CD4-positive, alpha-beta memory T cell (primary cell): ENCODE measurements around the gene LAMC3. TPM values are rescaled to one million over a fixed set of nuclear protein-coding genes. Genes with fewer than 3 reads are reported as not detected.

Experiments
- CTCF ChIA-PET: fragments of 350-600 bp; sonication (Branson Sonifier 250); formaldehyde crosslinking; loops from one replicate; lab custom pipeline; 2021; ENCODE audit warnings: inconsistent platforms; ENCODE audit not compliant: partially characterized antibody; lab: Charles Lee
- POLR2A ChIA-PET: fragments of 350-600 bp; sonication (Branson Sonifier 250); formaldehyde crosslinking; loops from one replicate; lab custom pipeline; 2021; ENCODE audit not compliant: partially characterized antibody; lab: Charles Lee
- DNase-seq, 5 donors: peaks; one replicate each; pipeline versions ENCODE4 v3.0.0 to v3.0.0-alpha.2; 2020 to 2022; ENCODE audit warnings: mixed read lengths in 1 of 5
- H3K27ac ChIP-seq: one replicate; pipeline ENCODE4 v1.7.0; 2013; ENCODE audit warnings: low read depth, low read length
- H3K27me3 ChIP-seq: 2 replicates; pipeline ENCODE4 v1.7.0; 2013; ENCODE audit warnings: mild to moderate bottlenecking, low read length, moderate library complexity; ENCODE audit not compliant: insufficient read depth
- H3K36me3 ChIP-seq: 2 replicates; pipeline ENCODE4 v1.7.0; 2013; ENCODE audit warnings: mild to moderate bottlenecking, low read length, moderate library complexity; ENCODE audit not compliant: insufficient read depth
- H3K4me1 ChIP-seq: 2 replicates; pipeline ENCODE4 v1.7.0; 2013; ENCODE audit warnings: mild to moderate bottlenecking, low read length, moderate library complexity; ENCODE audit not compliant: insufficient read depth
- H3K4me3 ChIP-seq, 2 donors: one replicate each; pipeline ENCODE4 v1.7.0; 2013; ENCODE audit warnings: low read length in 2 of 2, mild to moderate bottlenecking in 1 of 2
- H3K9me3 ChIP-seq, 2 donors: one replicate each; pipeline ENCODE4 v1.7.0; 2013; ENCODE audit warnings: low read length in 2 of 2, control low read depth in 1 of 2; ENCODE audit not compliant: control insufficient read depth in 1 of 2
- H3K27ac Mint-ChIP-seq, 7 donors: one replicate each; pipeline ENCODE4 v1.8.0; 2020 to 2021; ENCODE audit warnings: mixed read lengths in 7 of 7, mild to moderate bottlenecking in 6 of 7, inconsistent platforms in 3 of 7, moderate library complexity in 3 of 7
- H3K27me3 Mint-ChIP-seq, 2 donors: one replicate each; pipeline ENCODE4 v1.8.0; 2020 to 2021; ENCODE audit warnings: mixed read lengths in 2 of 2
- H3K36me3 Mint-ChIP-seq, 2 donors: one replicate each; pipeline ENCODE4 v1.8.0; 2020 to 2021; ENCODE audit warnings: mixed read lengths in 2 of 2, inconsistent platforms in 1 of 2, mild to moderate bottlenecking in 1 of 2
- H3K4me1 Mint-ChIP-seq, 4 donors: one replicate each; pipeline ENCODE4 v1.8.0; 2020 to 2021; ENCODE audit warnings: mixed read lengths in 4 of 4, mild to moderate bottlenecking in 1 of 4
- H3K4me3 Mint-ChIP-seq, 8 donors: one replicate each; pipeline ENCODE4 v1.8.0; 2020 to 2021; ENCODE audit warnings: mixed read lengths in 8 of 8, mild to moderate bottlenecking in 7 of 8, moderate library complexity in 6 of 8, inconsistent platforms in 3 of 8
- H3K9me3 Mint-ChIP-seq, 8 donors: one replicate each; pipeline ENCODE4 v1.8.0; 2020 to 2021; ENCODE audit warnings: mixed read lengths in 8 of 8, mild to moderate bottlenecking in 5 of 8, inconsistent platforms in 3 of 8, moderate library complexity in 1 of 8
- intact Hi-C: fragments of 100-400 bp; cut with micrococcal nuclease; formaldehyde crosslinking; loops from one replicate; pipeline ENCODE4 v1.15.1; 2023
- polyA plus RNA-seq, 2 donors: library from polyadenylated mRNA; unstranded; fragments of 300-500 nt; fragmentation: Illumina TruSeq; gene quantifications; one replicate each; pipeline ENCODE4 v1.2.3, GENCODE V29; 2021
- total RNA-seq, 2 experiments: library from RNA; stranded (reverse); gene quantifications; one replicate each; pipeline ENCODE4 v1.2.3, GENCODE V29; 2021

The LAMC3 gene
- total and polyA plus RNA-seq, 4 experiments from 2014 or later, result 0.32 to 0.61 TPM; not detected in 2

GRCh38 chr9:130963916-130964315 is 45.1 kb upstream of the LAMC3 start:
- H3K9me3 Mint-ChIP-seq, result peaks cover 0 to 1% (median 0%) of the 10 kb centered on the region in 8 donors
- H3K27me3 Mint-ChIP-seq, result peaks cover 1 to 6% of the 10 kb centered on the region in 2 donors
- Histone ChIP-seq H3K4me3 (no peak overlapping the region), H3K27me3 (peaks cover 5% of the 10 kb centered on the region), H3K4me1 (no peaks in the 10 kb centered on the region), H3K27ac (no peak overlapping the region), H3K36me3 (no peaks in the 10 kb centered on the region), H3K9me3 (no peaks in the 10 kb centered on the region)
- peaks cover 0 to 1% of the 10 kb centered on the region in 2 donors for H3K36me3 Mint-ChIP-seq
- ChIA-PET POLR2A (no interaction called here), CTCF (no interaction called here)
- no peak overlapping the region for H3K27ac Mint-ChIP-seq
- DNase-seq, result no peak
- intact Hi-C loops, result no loop called here
- no peak overlapping the region for H3K4me3 Mint-ChIP-seq
- H3K4me1 Mint-ChIP-seq, result peaks cover 0 to under 1% (median 0%) of the 10 kb centered on the region in 4 donors

- H3K36me3 ChIP-seq, result no peaks in the 10 kb centered on the region
- Mint-ChIP-seq H3K27me3 (peaks cover 1 to 6% of the 10 kb centered on the region in 2 donors), H3K27ac (no peak overlapping the region), H3K4me3 (no peak overlapping the region), H3K36me3 (no peaks in the 10 kb centered on the region), H3K4me1 (no peaks in the 10 kb centered on the region), H3K9me3 (no peaks in the 10 kb centered on the region)
- no peak overlapping the region for H3K27ac ChIP-seq
- no peak overlapping the region for H3K4me3 ChIP-seq
- POLR2A ChIA-PET, result no interaction called here
- no peak for DNase-seq
- H3K27me3 ChIP-seq, result peaks cover 5% of the 10 kb centered on the region
- intact Hi-C loops, result no loop called here
- CTCF ChIA-PET, result no interaction called here
- H3K9me3 ChIP-seq, result no peaks in the 10 kb centered on the region
- H3K4me1 ChIP-seq, result no peaks in the 10 kb centered on the region
Measured at GRCh38 chr9:130965680-130966079, 43.3 kb upstream of the LAMC3 start.

- Mint-ChIP-seq H3K4me3 (no peak overlapping the region), H3K9me3 (no peaks in the 10 kb centered on the region), H3K4me1 (no peaks in the 10 kb centered on the region), H3K27ac (no peak overlapping the region), H3K36me3 (no peaks in the 10 kb centered on the region), H3K27me3 (peaks cover 6 to 14% of the 10 kb centered on the region in 2 donors)
- intact Hi-C loops, result no loop called here
- no peak overlapping the region for H3K4me3 ChIP-seq
- H3K27me3 ChIP-seq, result no peaks in the 10 kb centered on the region
- DNase-seq, result no peak
- H3K4me1 ChIP-seq, result no peaks in the 10 kb centered on the region
- no peak overlapping the region for H3K27ac ChIP-seq
- H3K36me3 ChIP-seq, result no peaks in the 10 kb centered on the region
- H3K9me3 ChIP-seq, result no peaks in the 10 kb centered on the region
- POLR2A ChIA-PET, result no interaction called here
- CTCF ChIA-PET, result no interaction called here
Measured at GRCh38 chr9:130970052-130970451, 38.9 kb upstream of the LAMC3 start.

- Mint-ChIP-seq H3K9me3 (no peaks in the 10 kb centered on the region), H3K27me3 (peaks cover 6 to 16% of the 10 kb centered on the region in 2 donors), H3K27ac (no peak overlapping the region), H3K4me3 (no peak overlapping the region), H3K36me3 (no peaks in the 10 kb centered on the region), H3K4me1 (no peaks in the 10 kb centered on the region)
- H3K27me3 ChIP-seq, result no peaks in the 10 kb centered on the region
- H3K4me1 ChIP-seq, result no peaks in the 10 kb centered on the region
- H3K4me3 ChIP-seq, result no peak overlapping the region
- intact Hi-C loops, result no loop called here
- no peak for DNase-seq
- H3K9me3 ChIP-seq, result no peaks in the 10 kb centered on the region
- no peaks in the 10 kb centered on the region for H3K36me3 ChIP-seq
- H3K27ac ChIP-seq, result no peak overlapping the region
- ChIA-PET POLR2A (no interaction called here), CTCF (no interaction called here)
Measured at GRCh38 chr9:130970855-130971254, 38.1 kb upstream of the LAMC3 start.

- Histone ChIP-seq H3K36me3 (no peaks in the 10 kb centered on the region), H3K9me3 (no peaks in the 10 kb centered on the region), H3K4me3 (no peak overlapping the region), H3K27ac (no peak overlapping the region), H3K4me1 (no peaks in the 10 kb centered on the region), H3K27me3 (no peaks in the 10 kb centered on the region)
- ChIA-PET POLR2A (no interaction called here), CTCF (no interaction called here)
- Mint-ChIP-seq H3K9me3 (no peaks in the 10 kb centered on the region), H3K36me3 (no peaks in the 10 kb centered on the region), H3K27ac (no peak overlapping the region), H3K4me3 (no peak overlapping the region), H3K4me1 (no peaks in the 10 kb centered on the region), H3K27me3 (peaks cover 6 to 16% of the 10 kb centered on the region in 2 donors)
- no peak for DNase-seq
- intact Hi-C loops, result no loop called here
Measured at GRCh38 chr9:130971294-130971849, 37.6 kb upstream of the LAMC3 start.

GRCh38 chr9:130972277-130972956 is 36.6 kb upstream of the LAMC3 start:
- Histone ChIP-seq H3K27me3 (peaks cover 1% of the 10 kb centered on the region), H3K27ac (no peak overlapping the region), H3K9me3 (no peaks in the 10 kb centered on the region), H3K4me1 (no peaks in the 10 kb centered on the region), H3K4me3 (no peak overlapping the region), H3K36me3 (no peaks in the 10 kb centered on the region)
- no peaks in the 10 kb centered on the region for H3K36me3 Mint-ChIP-seq
- H3K4me1 Mint-ChIP-seq, result no peaks in the 10 kb centered on the region
- POLR2A ChIA-PET, result no interaction called here
- H3K9me3 Mint-ChIP-seq, result no peaks in the 10 kb centered on the region
- no peak overlapping the region for H3K4me3 Mint-ChIP-seq
- CTCF ChIA-PET, result no interaction called here
- H3K27me3 Mint-ChIP-seq, result peaks cover 8 to 16% of the 10 kb centered on the region in 2 donors
- intact Hi-C loops, result no loop called here
- peak overlapping the region in 1 of 7 donors; percentile 72 for H3K27ac Mint-ChIP-seq
- DNase-seq, result no peak

- Mint-ChIP-seq H3K36me3 (no peaks in the 10 kb centered on the region), H3K4me3 (no peak overlapping the region), H3K27me3 (peaks cover 8 to 18% of the 10 kb centered on the region in 2 donors), H3K4me1 (no peaks in the 10 kb centered on the region), H3K9me3 (no peaks in the 10 kb centered on the region), H3K27ac (no peak overlapping the region)
- Histone ChIP-seq H3K4me1 (no peaks in the 10 kb centered on the region), H3K36me3 (no peaks in the 10 kb centered on the region), H3K27ac (no peak overlapping the region), H3K9me3 (no peaks in the 10 kb centered on the region), H3K4me3 (no peak overlapping the region), H3K27me3 (peaks cover 6% of the 10 kb centered on the region)
- CTCF ChIA-PET, result no interaction called here
- POLR2A ChIA-PET, result no interaction called here
- intact Hi-C loops, result no loop called here
- DNase-seq, result no peak
Measured at GRCh38 chr9:130972957-130973685, 35.9 kb upstream of the LAMC3 start.
